NCI-H2081 (cell line): ENCODE results near the gene FBXW8.
"Not testable (repeated sequence)": the region's sequence is repeated elsewhere in the genome, so short reads cannot be mapped to it uniquely, and the experiment has no call there.

ENCODE experiments used
- DNase-seq, 2 experiments: peaks; one replicate each; lab custom pipeline; 2025; lab: John Stamatoyannopoulos, UW

The FBXW8 gene

GRCh38 chr12:117053597-117054201 lies 142.9 kb downstream of the FBXW8 start:
- no peak for DNase-seq

DNA sequence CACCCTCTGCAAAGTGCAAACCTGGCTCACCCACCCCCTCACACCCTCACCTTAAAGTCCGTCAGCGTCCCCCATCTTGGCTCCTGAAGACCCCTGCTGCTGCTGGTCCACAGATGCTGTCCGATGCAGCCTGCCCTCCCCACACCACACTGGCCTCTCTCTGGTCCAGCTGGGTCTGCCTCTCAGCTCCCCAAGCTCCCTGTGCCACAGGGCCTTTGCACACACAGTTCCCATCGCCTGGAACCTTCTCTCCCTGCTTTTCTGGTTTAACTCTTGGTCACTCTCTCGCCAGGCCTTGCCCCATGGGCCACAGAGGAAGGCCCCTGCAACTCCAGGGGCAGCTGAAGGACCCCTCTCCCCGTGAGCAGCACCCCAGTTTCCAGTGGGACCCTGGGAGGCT lies 143.5 kb downstream of the FBXW8 start:
- DNase-seq = no peak

GRCh38 chr12:117057626-117058025 lies 146.9 kb downstream of the FBXW8 start:
- DNase-seq = not testable (repeated sequence)

DNA sequence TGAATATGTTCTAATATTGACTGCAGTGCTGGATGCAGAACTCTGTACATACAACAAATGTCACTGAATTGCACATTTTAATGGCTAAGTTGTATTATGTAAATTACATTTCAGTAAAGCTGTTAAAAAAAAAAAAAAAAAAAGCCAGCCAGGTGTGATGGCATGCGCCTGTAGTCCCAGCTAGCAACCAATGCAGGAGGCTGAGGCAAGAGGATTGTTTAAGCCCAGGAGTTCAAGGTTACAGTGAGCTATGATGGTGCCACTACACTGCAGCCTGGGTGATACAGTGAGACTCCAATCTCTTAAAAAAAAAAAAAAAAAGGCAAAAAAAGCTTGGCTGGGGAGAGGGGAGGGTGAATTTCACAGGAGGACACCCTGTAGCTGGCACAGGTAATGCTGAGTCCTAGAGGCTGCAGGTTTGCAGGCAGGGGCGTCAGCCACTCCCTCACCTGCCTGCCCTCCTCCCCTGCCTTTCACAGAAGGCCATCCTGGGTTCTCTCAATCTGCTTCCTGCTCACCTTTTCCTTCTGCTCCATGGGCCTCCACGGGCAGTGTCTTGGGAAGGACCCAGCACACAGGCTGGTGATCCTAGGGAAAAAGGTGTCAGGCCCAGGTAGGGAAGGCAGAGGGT lies 147.8 kb downstream of the FBXW8 start:
- no peak for DNase-seq

GRCh38 chr12:117059156-117059555 lies 148.4 kb downstream of the FBXW8 start:
- no peak for DNase-seq

- no peak for DNase-seq
Observed at GRCh38 chr12:117060246-117060928, 149.6 kb downstream of the FBXW8 start.

DNA sequence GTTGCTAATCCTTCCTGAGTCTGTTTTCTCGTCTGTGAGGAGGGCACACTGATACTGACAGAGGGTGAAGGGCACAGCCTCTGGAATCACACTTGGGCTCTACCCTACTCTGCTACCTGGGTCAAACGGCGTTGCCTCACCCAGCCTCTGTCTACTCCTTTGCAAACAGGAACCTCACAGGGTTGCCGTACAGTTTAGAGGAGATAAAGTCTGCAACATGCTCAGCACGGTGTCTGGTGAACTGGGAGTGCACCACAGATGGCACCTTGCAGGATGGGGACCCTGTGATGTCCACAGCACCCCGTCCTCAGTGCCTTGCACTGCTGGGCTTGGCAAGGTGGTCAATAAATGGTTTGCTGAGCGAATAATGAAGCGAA lies 150.2 kb downstream of the FBXW8 start:
- DNase-seq = no peak

GRCh38 chr12:117061555-117062079 lies 150.9 kb downstream of the FBXW8 start:
- no peak for DNase-seq

- DNase-seq = no peak
Observed at GRCh38 chr12:117063162-117063911, 152.6 kb downstream of the FBXW8 start.

- DNase-seq = no peak
Observed at GRCh38 chr12:117064049-117064448, 153.3 kb downstream of the FBXW8 start.

- no peak for DNase-seq
Observed at GRCh38 chr12:117064596-117064995, 153.8 kb downstream of the FBXW8 start.

DNA sequence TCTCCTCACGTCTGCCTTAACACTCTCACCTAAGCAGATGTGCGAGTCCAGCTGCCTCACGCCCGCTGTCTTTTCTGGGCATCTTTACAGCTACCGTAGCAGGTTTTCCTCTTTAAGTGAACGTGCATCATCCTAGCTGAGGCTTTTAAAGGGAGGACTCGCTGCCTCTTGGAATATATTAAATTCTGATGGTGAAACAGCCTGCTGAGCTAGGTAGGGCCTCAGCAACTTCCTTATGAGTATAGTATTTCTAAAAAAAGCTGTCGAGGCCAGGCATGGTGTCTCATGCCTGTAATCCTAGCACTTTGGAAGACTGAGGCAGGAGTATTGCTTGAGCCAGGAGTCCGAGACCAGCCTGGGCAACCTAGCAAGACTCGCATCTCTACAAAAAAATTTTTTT lies 156.3 kb downstream of the FBXW8 start:
- no peak for DNase-seq

DNA sequence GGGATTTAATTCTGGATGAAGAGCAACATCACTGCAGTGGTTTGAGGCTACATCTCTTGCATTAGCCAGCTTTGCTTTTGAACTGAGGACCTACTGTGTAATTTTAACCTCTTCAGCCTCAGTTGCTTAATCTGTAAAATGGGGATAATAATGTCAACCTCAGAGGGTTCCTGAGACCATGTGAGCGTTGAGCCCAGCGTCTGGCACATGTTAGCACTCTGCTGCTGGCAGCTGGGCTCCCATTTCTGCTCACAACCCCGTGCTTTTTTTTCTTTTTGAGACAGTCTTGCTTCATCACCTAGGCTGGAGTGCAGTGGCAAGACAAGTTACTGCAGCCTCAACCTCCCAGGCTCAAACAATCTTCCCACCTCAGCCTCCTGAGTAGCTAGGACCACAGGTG lies 156.9 kb downstream of the FBXW8 start:
- DNase-seq = no peak

DNA sequence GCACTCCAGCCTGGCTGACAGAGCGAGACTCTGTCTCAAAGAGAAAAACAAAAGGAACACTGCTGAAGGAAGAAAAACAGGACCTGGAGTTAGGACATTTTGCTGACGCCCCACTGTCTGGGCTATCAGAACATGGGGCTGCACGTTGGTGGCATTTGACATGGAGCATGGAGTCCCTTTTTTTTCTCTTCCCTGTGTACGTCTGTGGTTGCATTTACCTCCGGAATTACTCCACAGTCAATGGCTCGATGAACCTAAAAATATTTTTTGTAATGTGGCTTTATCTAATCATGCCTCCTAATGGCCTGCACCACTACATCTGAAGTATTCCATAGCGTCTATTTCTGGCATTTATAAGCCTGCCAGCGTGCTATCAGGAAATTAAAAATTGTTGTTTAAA lies 157.7 kb downstream of the FBXW8 start:
- no peak for DNase-seq

DNA sequence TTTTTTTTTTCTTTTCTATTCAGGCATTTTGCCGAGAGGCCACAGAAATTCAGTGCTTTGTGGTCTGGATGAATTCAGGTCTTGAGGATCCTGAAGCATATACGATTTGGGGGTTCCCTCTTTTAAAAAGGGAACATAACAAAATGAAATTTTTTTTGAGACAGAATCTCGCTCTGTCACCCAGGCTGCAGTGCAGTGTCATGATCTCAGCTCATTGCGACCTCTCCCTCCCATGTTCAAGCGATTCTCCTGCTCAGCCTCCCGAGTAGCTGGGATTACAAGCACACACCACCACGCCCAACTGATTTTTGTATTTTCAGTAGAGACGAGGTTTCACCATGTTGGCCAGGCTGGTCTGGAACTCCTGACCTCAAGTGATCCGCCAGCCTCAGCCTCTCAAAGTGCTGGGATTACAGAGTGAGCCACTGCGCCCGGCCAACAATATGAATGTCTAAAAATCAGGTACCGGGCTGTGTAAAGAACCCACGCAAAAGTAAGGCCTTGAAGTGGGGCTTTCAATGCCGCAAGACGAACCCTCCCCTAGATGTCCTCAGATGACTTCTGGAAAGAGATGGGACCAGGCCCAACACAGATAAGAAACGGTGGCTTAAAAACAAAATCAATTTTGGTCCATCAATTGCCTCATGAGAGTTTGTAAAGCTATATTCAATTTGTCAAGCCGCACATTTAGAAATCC lies 158.5 kb downstream of the FBXW8 start:
- DNase-seq = no peak

- DNase-seq = no peak
Observed at GRCh38 chr12:117069926-117070900, 159.5 kb downstream of the FBXW8 start.

- DNase-seq = peak in 1 of 2 experiments; percentile 18
Observed at GRCh38 chr12:117071009-117071408, 160.3 kb downstream of the FBXW8 start.

DNA sequence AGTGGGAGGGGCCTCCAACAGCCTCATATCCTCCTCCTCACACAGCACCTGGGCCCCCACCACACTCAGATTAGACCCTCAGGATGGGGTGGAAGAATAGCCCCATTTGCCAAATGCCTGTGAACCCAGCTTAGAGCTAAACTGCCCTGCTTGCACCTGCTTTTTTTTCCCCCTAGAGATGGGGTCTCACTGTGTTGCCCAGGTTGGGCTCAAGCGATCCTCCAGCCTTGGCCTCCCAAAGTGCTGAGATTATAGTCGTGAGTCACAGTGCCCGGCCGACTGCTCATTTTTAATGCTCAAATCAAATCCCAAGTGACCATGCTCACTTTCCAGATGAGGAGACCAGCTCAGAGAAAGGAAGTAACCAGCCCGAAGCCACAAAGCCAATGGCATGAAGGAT lies 161.4 kb downstream of the FBXW8 start:
- DNase-seq = no peak

DNA sequence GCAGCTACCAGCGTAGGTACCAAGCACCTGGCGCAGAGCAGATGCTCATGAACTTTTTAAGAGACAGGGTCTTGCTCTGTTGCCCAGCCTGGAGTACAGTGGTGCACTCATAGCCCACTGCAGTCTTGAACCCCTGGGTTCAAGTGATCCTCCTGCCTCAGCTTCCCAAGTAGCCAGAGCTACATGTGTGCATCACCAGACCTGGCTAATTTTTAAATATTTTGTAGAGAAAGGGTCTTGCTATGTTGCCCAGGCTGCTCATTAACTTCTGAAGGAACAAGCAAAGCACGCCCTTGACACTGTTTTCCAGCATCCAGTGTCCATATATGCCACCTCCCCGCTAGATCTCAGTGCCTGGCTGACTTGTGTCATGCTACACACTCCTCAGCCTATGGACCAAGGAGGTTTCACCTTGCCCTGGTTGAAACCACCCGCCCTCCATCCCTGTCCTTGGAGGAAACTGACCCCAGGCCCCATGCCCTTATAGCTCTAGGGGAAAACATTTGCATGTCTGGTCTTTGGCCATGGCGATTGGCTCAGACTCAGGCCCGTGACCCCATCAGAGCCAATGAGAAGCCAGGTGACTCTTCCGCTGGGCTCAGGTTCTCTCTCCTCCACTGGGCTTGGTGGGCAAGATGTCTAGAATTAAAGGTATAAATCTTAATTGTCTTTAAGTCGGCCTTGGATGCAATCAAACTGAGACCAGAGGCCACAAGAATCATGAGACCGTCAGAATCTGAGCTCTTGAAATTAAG lies 162.2 kb downstream of the FBXW8 start:
- no peak for DNase-seq

- DNase-seq = no peak
Observed at GRCh38 chr12:117073611-117074010, 162.9 kb downstream of the FBXW8 start.
